Chondrocyte (in vitro differentiated cells): ENCODE measurements around the gene APP. TPM values are rescaled to one million over a fixed set of nuclear protein-coding genes. Genes with fewer than 3 reads are reported as not detected.

Experiments used
- DNase-seq: peaks from one replicate; pipeline ENCODE4 v3.0.0; 2021; ENCODE audit warnings: mixed read lengths, low spot score
- H3K27ac Mint-ChIP-seq: one replicate; pipeline ENCODE4 v1.8.0; 2021; ENCODE audit warnings: mild to moderate bottlenecking, moderate library complexity, mixed read lengths; ENCODE audit not compliant: unreplicated experiment
- H3K27me3 Mint-ChIP-seq: 2 replicates; pipeline ENCODE4 v1.8.0; 2021; ENCODE audit warnings: low read depth, mixed read lengths
- H3K36me3 Mint-ChIP-seq: 2 replicates; pipeline ENCODE4 v1.8.0; 2021; ENCODE audit warnings: low read depth, mixed read lengths
- H3K4me1 Mint-ChIP-seq: 2 replicates; pipeline ENCODE4 v1.8.0; 2021; ENCODE audit warnings: low read depth, mild to moderate bottlenecking, mixed read lengths
- H3K4me3 Mint-ChIP-seq: one replicate; pipeline ENCODE4 v1.8.0; 2021; ENCODE audit warnings: mild to moderate bottlenecking, moderate library complexity, mixed read lengths; ENCODE audit not compliant: unreplicated experiment
- H3K9me3 Mint-ChIP-seq: 2 replicates; pipeline ENCODE4 v1.8.0; 2021; ENCODE audit warnings: low read depth, mixed read lengths
- CTCF ChIP-seq: fragments of 200-600 bp; sonication (generic); IDR thresholded peaks from 2 replicates; pipeline ENCODE4 v1.5.0; 2021; ENCODE audit warnings: antibody characterized with exemption, mild to moderate bottlenecking, moderate library complexity
- total RNA-seq: library from RNA; stranded (reverse); gene quantifications from 3 replicates; pipeline ENCODE4 v1.2.1, GENCODE V29; 2021

APP gene
- total RNA-seq, 1 donor from 2014 or later: 442 TPM

GRCh38 chr21:25964015-25964414 lies 206.6 kb downstream of the APP start:
- no peak for TF ChIP-seq CTCF
- Mint-ChIP-seq H3K9me3 (no peaks in the 10 kb centered on the region), H3K4me3 (no peak overlapping the region), H3K36me3 (peaks cover 12% of the 10 kb centered on the region), H3K4me1 (peaks cover 17% of the 10 kb centered on the region), H3K27me3 (no peaks in the 10 kb centered on the region), H3K27ac (no peak overlapping the region)
- DNase-seq: no peak

GRCh38 chr21:25963181-25963580 lies 207.4 kb downstream of the APP start:
- DNase-seq: no peak
- no peak for TF ChIP-seq CTCF
- Mint-ChIP-seq H3K27ac (no peak overlapping the region), H3K9me3 (no peaks in the 10 kb centered on the region), H3K4me1 (peaks cover 17% of the 10 kb centered on the region), H3K27me3 (no peaks in the 10 kb centered on the region), H3K4me3 (no peak overlapping the region), H3K36me3 (peaks cover 15% of the 10 kb centered on the region)

GRCh38 chr21:25961042-25961441 lies 209.5 kb downstream of the APP start:
- Mint-ChIP-seq H3K27ac (no peak overlapping the region), H3K36me3 (peaks cover 15% of the 10 kb centered on the region)

GRCh38 chr21:25960402-25960801 lies 210.2 kb downstream of the APP start:
- no peak for DNase-seq
- Mint-ChIP-seq H3K27ac (no peak overlapping the region), H3K4me3 (no peak overlapping the region), H3K27me3 (no peaks in the 10 kb centered on the region), H3K36me3 (peaks cover 15% of the 10 kb centered on the region), H3K9me3 (no peaks in the 10 kb centered on the region), H3K4me1 (peaks cover 12% of the 10 kb centered on the region)
- no peak for TF ChIP-seq CTCF

More at GRCh38 chr21:25961042-25961441, 209.5 kb downstream of the APP start:
- no peak for DNase-seq
- Mint-ChIP-seq H3K4me1 (peaks cover 12% of the 10 kb centered on the region), H3K27me3 (no peaks in the 10 kb centered on the region), H3K4me3 (no peak overlapping the region), H3K9me3 (no peaks in the 10 kb centered on the region)
- TF ChIP-seq CTCF: no peak

GRCh38 chr21:25959799-25960198 lies 210.8 kb downstream of the APP start:
- Mint-ChIP-seq H3K27ac (no peak overlapping the region), H3K27me3 (no peaks in the 10 kb centered on the region), H3K9me3 (no peaks in the 10 kb centered on the region), H3K36me3 (peaks cover 15% of the 10 kb centered on the region), H3K4me1 (peaks cover 12% of the 10 kb centered on the region), H3K4me3 (no peak overlapping the region)
- no peak for TF ChIP-seq CTCF
- no peak for DNase-seq
